GM21723 (cell line): ENCODE results near the gene LRRC51.

ENCODE experiments used
- ATAC-seq: cut with Tn5 transposase; IDR thresholded peaks from one replicate; pipeline ENCODE4 v1.9.1; 2021; ENCODE audit warnings: mild to moderate bottlenecking, moderate library complexity; ENCODE audit not compliant: unreplicated experiment

LRRC51 gene

GRCh38 chr11:72080326-72081183 is at the start of gene LRRC51, which contains the start of gene NUMA1:
Gene LRRC51, plus strand, starts transcription at chr11:72080850. Its CDS starts 8,234 bp downstream, at chr11:72089084.
Gene NUMA1, minus strand, starts transcription at chr11:72080542. Its CDS starts 44,599 bp downstream, at chr11:72035943.
- peak; percentile 94 for ATAC-seq

GRCh38 chr11:72036687-72037086 is 44.0 kb upstream of the LRRC51 start:
- ATAC-seq = no peak

- no peak for ATAC-seq
Observed at GRCh38 chr11:72037554-72038311, 42.9 kb upstream of the LRRC51 start.

- no peak for ATAC-seq
Observed at GRCh38 chr11:72038491-72038890, 42.2 kb upstream of the LRRC51 start.

- ATAC-seq = no peak
Observed at GRCh38 chr11:72039031-72039855, 41.4 kb upstream of the LRRC51 start.

- ATAC-seq = no peak
Observed at GRCh38 chr11:72039856-72040401, 40.7 kb upstream of the LRRC51 start.

GRCh38 chr11:72040491-72041363 is 39.9 kb upstream of the LRRC51 start:
- peak; percentile 43 for ATAC-seq

- ATAC-seq = peak; percentile 37
Observed at GRCh38 chr11:72041364-72042063, 39.1 kb upstream of the LRRC51 start.

- ATAC-seq = no peak
Observed at GRCh38 chr11:72042064-72042745, 38.4 kb upstream of the LRRC51 start.

- no peak for ATAC-seq
Observed at GRCh38 chr11:72045849-72046248, 34.8 kb upstream of the LRRC51 start.

GRCh38 chr11:72048766-72049460 is 31.7 kb upstream of the LRRC51 start:
- no peak for ATAC-seq

- ATAC-seq = no peak
Observed at GRCh38 chr11:72058416-72059034, 22.1 kb upstream of the LRRC51 start.

GRCh38 chr11:72061739-72062396 is 18.8 kb upstream of the LRRC51 start:
- no peak for ATAC-seq

GRCh38 chr11:72066855-72067254 is 13.8 kb upstream of the LRRC51 start:
- no peak for ATAC-seq

- ATAC-seq = no peak
Observed at GRCh38 chr11:72067266-72067665, 13.4 kb upstream of the LRRC51 start.

GRCh38 chr11:72067676-72068075 is 13.0 kb upstream of the LRRC51 start:
- no peak for ATAC-seq

- ATAC-seq = no peak
Observed at GRCh38 chr11:72069200-72069599, 11.4 kb upstream of the LRRC51 start.
